Trophoblast cell (in vitro differentiated cells and primary cell): ENCODE data around the gene MRPL41.
A peak's percentile ranks its signal among the peaks of the same experiment; 100 is the strongest.

Source experiments
- DNase-seq, 2 donors: peaks; one replicate each; pipeline ENCODE4 v3.0.0-alpha.2; 2016
- H2AFZ ChIP-seq: 2 replicates; pipeline ENCODE4 v1.6.1; 2013; ENCODE audit warnings: low read length, moderate library complexity, mild to moderate bottlenecking; ENCODE audit not compliant: insufficient read depth, poor library complexity
- H2AK5ac ChIP-seq: 2 replicates; pipeline ENCODE4 v1.6.1; 2013; ENCODE audit warnings: mild to moderate bottlenecking, low read length
- H2BK120ac ChIP-seq: 2 replicates; pipeline ENCODE4 v1.6.1; 2013; ENCODE audit warnings: low read length, mild to moderate bottlenecking, moderate library complexity; ENCODE audit not compliant: insufficient read depth, poor library complexity
- H2BK12ac ChIP-seq: 2 replicates; pipeline ENCODE4 v1.6.1; 2013; ENCODE audit warnings: mild to moderate bottlenecking, low read length, moderate library complexity
- H2BK5ac ChIP-seq: 2 replicates; pipeline ENCODE4 v1.6.1; 2013; ENCODE audit warnings: low read length, low read depth, moderate library complexity, mild to moderate bottlenecking; ENCODE audit not compliant: poor library complexity
- H3K14ac ChIP-seq: 2 replicates; pipeline ENCODE4 v1.6.1; 2013; ENCODE audit warnings: mild to moderate bottlenecking, low read length
- H3K18ac ChIP-seq: 2 replicates; pipeline ENCODE4 v1.6.1; 2013; ENCODE audit warnings: mild to moderate bottlenecking, low read length
- H3K23ac ChIP-seq: 2 replicates; pipeline ENCODE4 v1.6.1; 2013; ENCODE audit warnings: low read length
- H3K27ac ChIP-seq: 2 replicates; pipeline ENCODE4 v1.5.1; 2013; ENCODE audit warnings: low read depth, mild to moderate bottlenecking, inconsistent platforms, low read length, moderate library complexity
- H3K27me3 ChIP-seq: 2 replicates; pipeline ENCODE4 v1.6.1; 2013; ENCODE audit warnings: inconsistent platforms, mild to moderate bottlenecking, low read length, moderate library complexity; ENCODE audit not compliant: insufficient read depth
- H3K36me3 ChIP-seq, 2 experiments: 1 replicate in 1 of 2; 2 replicates in 1 of 2; pipeline ENCODE4 v1.6.1; 2013; ENCODE audit warnings: low read length in 2 of 2, mild to moderate bottlenecking in 2 of 2, moderate library complexity in 1 of 2; ENCODE audit not compliant: insufficient read depth in 2 of 2, control insufficient read depth in 1 of 2
- H3K4ac ChIP-seq: 2 replicates; pipeline ENCODE4 v1.6.1; 2013; ENCODE audit warnings: low read depth, mild to moderate bottlenecking, low read length, moderate library complexity
- H3K4me1 ChIP-seq, 2 experiments: 1 replicate in 1 of 2; 2 replicates in 1 of 2; pipeline ENCODE4 v1.6.1; 2013; ENCODE audit warnings: low read length in 2 of 2, mild to moderate bottlenecking in 2 of 2, moderate library complexity in 1 of 2; ENCODE audit not compliant: insufficient read depth in 2 of 2, control insufficient read depth in 1 of 2
- H3K4me2 ChIP-seq: 2 replicates; pipeline ENCODE4 v1.6.1; 2013; ENCODE audit warnings: inconsistent platforms, mild to moderate bottlenecking, low read length, moderate library complexity
- H3K4me3 ChIP-seq: 2 replicates; pipeline ENCODE4 v1.5.1; 2013; ENCODE audit warnings: mild to moderate bottlenecking, low read depth, low read length, inconsistent platforms
- H3K79me1 ChIP-seq: one replicate; pipeline ENCODE4 v1.6.1; 2013; ENCODE audit warnings: low read length
- H3K79me2 ChIP-seq: 2 replicates; pipeline ENCODE4 v1.6.1; 2013; ENCODE audit warnings: low read length, mild to moderate bottlenecking; ENCODE audit not compliant: control insufficient read depth, insufficient read depth, poor library complexity
- H3K9ac ChIP-seq: 2 replicates; pipeline ENCODE4 v1.6.1; 2013; ENCODE audit warnings: mild to moderate bottlenecking, low read length
- H3K9me3 ChIP-seq: 2 replicates; pipeline ENCODE4 v1.6.1; 2013; ENCODE audit warnings: low read depth, mild to moderate bottlenecking, control low read depth, inconsistent platforms, low read length; ENCODE audit not compliant: insufficient read depth
- H4K12ac ChIP-seq: 2 replicates; pipeline ENCODE4 v1.6.1; 2013; ENCODE audit warnings: low read depth, mild to moderate bottlenecking, low read length, moderate library complexity
- H4K8ac ChIP-seq: 2 replicates; pipeline ENCODE4 v1.6.1; 2013; ENCODE audit warnings: low read depth, mild to moderate bottlenecking, low read length, moderate library complexity
- H4K91ac ChIP-seq: one replicate; pipeline ENCODE4 v1.6.1; 2013; ENCODE audit warnings: low read depth, mild to moderate bottlenecking, low read length, moderate library complexity
- WGBS: extraction: QIAGEN DNeasy Blood & Tissue Kit; methylation state at CpG from one replicate; pipeline ENCODE4 v1.1.7; 2013; ENCODE audit warnings: missing lambda C conversion rate; ENCODE audit not compliant: insufficient read length, insufficient coverage; ENCODE audit errors: extremely low coverage; 5-methylcytosine and 5-hydroxymethylcytosine counted together

MRPL41 gene

GRCh38 chr9:137588891-137589290 lies 37.2 kb downstream of the MRPL41 start:
- Histone ChIP-seq H3K79me2 (peaks cover 9% of the 10 kb centered on the region), H4K91ac (no peak overlapping the region), H3K9me3 (no peaks in the 10 kb centered on the region), H2BK5ac (no peak overlapping the region), H3K4me1 (peaks cover 4 to 13% of the 10 kb centered on the region in 2 experiments), H2BK120ac (no peak overlapping the region), H2AFZ (no peak overlapping the region), H3K18ac (peak overlapping the region; percentile 26), H4K8ac (no peak overlapping the region), H3K4me3 (peak overlapping the region; percentile 97), H4K12ac (peak overlapping the region; percentile 40), H3K36me3 (peaks cover 41 to 44% of the 10 kb centered on the region in 2 experiments), H2BK12ac (no peak overlapping the region), H3K14ac (no peak overlapping the region), H3K9ac (peak overlapping the region; percentile 21), H3K27ac (no peak overlapping the region), H3K4ac (peak overlapping the region; percentile 39), H3K27me3 (no peaks in the 10 kb centered on the region), H2AK5ac (no peak overlapping the region), H3K4me2 (peak overlapping the region; percentile 95), H3K23ac (no peak overlapping the region), H3K79me1 (peaks cover 6% of the 10 kb centered on the region)
- no CpG with 5 or more reads among the region's 6 CpGs for WGBS
- DNase-seq, result no peak

GRCh38 chr9:137589441-137590122 lies 37.9 kb downstream of the MRPL41 start:
- no CpG with 5 or more reads among the region's 58 CpGs for WGBS
- Histone ChIP-seq H4K12ac (peak overlapping the region; percentile 31), H3K14ac (peak overlapping the region; percentile 42), H4K91ac (no peak overlapping the region), H2BK5ac (no peak overlapping the region), H2BK12ac (no peak overlapping the region), H3K36me3 (peaks cover 34 to 37% of the 10 kb centered on the region in 2 experiments), H2BK120ac (no peak overlapping the region), H4K8ac (peak overlapping the region; percentile 55), H3K79me1 (peaks cover 6% of the 10 kb centered on the region), H3K27me3 (no peaks in the 10 kb centered on the region), H3K18ac (peak overlapping the region; percentile 42), H3K23ac (peak overlapping the region; percentile 43), H3K9ac (peak overlapping the region; percentile 91), H2AK5ac (peak overlapping the region; percentile 48), H2AFZ (peak overlapping the region; percentile 53), H3K4me3 (peak overlapping the region; percentile 97), H3K27ac (no peak overlapping the region), H3K4me1 (peaks cover 4 to 13% of the 10 kb centered on the region in 2 experiments), H3K4me2 (peak overlapping the region; percentile 95), H3K4ac (peak overlapping the region; percentile 48), H3K9me3 (no peaks in the 10 kb centered on the region), H3K79me2 (peaks cover 9% of the 10 kb centered on the region)
- DNase-seq, result peak in 1 of 2 donors; percentile 29

GRCh38 chr9:137590123-137590468 lies 38.4 kb downstream of the MRPL41 start:
- H3K4me1 ChIP-seq, result peaks cover 4 to 13% of the 10 kb centered on the region in 2 experiments
- no peak overlapping the region for H3K27ac ChIP-seq
- H2BK5ac ChIP-seq, result no peak overlapping the region
- H3K79me2 ChIP-seq, result peaks cover 9% of the 10 kb centered on the region
- peak overlapping the region; percentile 52 for H3K14ac ChIP-seq
- no peaks in the 10 kb centered on the region for H3K27me3 ChIP-seq
- H3K4me3 ChIP-seq, result peak overlapping the region; percentile 97
- H4K91ac ChIP-seq, result peak overlapping the region; percentile 66
- DNase-seq, result no peak
- H4K8ac ChIP-seq, result peak overlapping the region; percentile 69
- H2BK120ac ChIP-seq, result no peak overlapping the region
- H3K79me1 ChIP-seq, result peaks cover 6% of the 10 kb centered on the region
- peak overlapping the region; percentile 95 for H3K4me2 ChIP-seq
- H2BK12ac ChIP-seq, result no peak overlapping the region
- H2AFZ ChIP-seq, result peak overlapping the region; percentile 92
- peak overlapping the region; percentile 75 for H3K18ac ChIP-seq
- no peaks in the 10 kb centered on the region for H3K9me3 ChIP-seq
- H3K4ac ChIP-seq, result no peak overlapping the region
- H2AK5ac ChIP-seq, result no peak overlapping the region
- H3K23ac ChIP-seq, result no peak overlapping the region
- peak overlapping the region; percentile 86 for H3K9ac ChIP-seq
- H4K12ac ChIP-seq, result no peak overlapping the region
- no CpG with 5 or more reads among the region's 61 CpGs for WGBS
- H3K36me3 ChIP-seq, result peaks cover 33 to 35% of the 10 kb centered on the region in 2 experiments

GRCh38 chr9:137590469-137591383 lies 39.0 kb downstream of the MRPL41 start, which contains the start of gene ZMYND19:
Gene ZMYND19 (minus strand): TSS chr9:137590512. CDS start chr9:137590263, 249 bp downstream.
- H2AFZ ChIP-seq, result peak within 1 kb of the TSS; percentile 96
- H3K79me1 ChIP-seq, result peaks cover 6% of the 10 kb centered on the region
- peak within 1 kb of the TSS; percentile 91 for H3K9ac ChIP-seq
- peak within 1 kb of the TSS; percentile 48 for H3K4ac ChIP-seq
- H3K4me3 ChIP-seq, result peak within 1 kb of the TSS; percentile 97
- H4K8ac ChIP-seq, result peak within 1 kb of the TSS; percentile 83
- H3K18ac ChIP-seq, result peak within 1 kb of the TSS; percentile 92
- peak within 1 kb of the TSS; percentile 63 for H2BK5ac ChIP-seq
- H3K9me3 ChIP-seq, result no peaks in the 10 kb centered on the region
- no CpG with 5 or more reads among the region's 113 CpGs for WGBS
- peaks cover 29 to 32% of the 10 kb centered on the region in 2 experiments for H3K36me3 ChIP-seq
- peaks cover 4 to 13% of the 10 kb centered on the region in 2 experiments for H3K4me1 ChIP-seq
- H4K12ac ChIP-seq, result peak within 1 kb of the TSS; percentile 87
- H3K23ac ChIP-seq, result peak within 1 kb of the TSS; percentile 43
- H2AK5ac ChIP-seq, result peak within 1 kb of the TSS; percentile 80
- H3K27ac ChIP-seq, result peak within 1 kb of the TSS; percentile 52
- H3K79me2 ChIP-seq, result peaks cover 9% of the 10 kb centered on the region
- peak within 1 kb of the TSS; percentile 82 for H3K14ac ChIP-seq
- DNase-seq, result peak; percentile 88 to 96
- no peaks in the 10 kb centered on the region for H3K27me3 ChIP-seq
- peak within 1 kb of the TSS; percentile 66 for H4K91ac ChIP-seq
- peak within 1 kb of the TSS; percentile 95 for H3K4me2 ChIP-seq
- no peak within 1 kb of the TSS for H2BK12ac ChIP-seq
- H2BK120ac ChIP-seq, result peak within 1 kb of the TSS; percentile 44
